Osteoblast (primary cell): ENCODE data around the gene SFXN2. TPM values are rescaled to one million over a fixed set of nuclear protein-coding genes. Genes with fewer than 3 reads are reported as not detected.
"Not testable (repeated sequence)": the region's sequence is repeated elsewhere in the genome, so short reads cannot be mapped to it uniquely, and the experiment has no call there.

Experiments used
- DNase-seq: peaks from one replicate; pipeline ENCODE4 v3.0.0; 2011; ENCODE audit warnings: low spot score, mixed read lengths; ENCODE audit not compliant: insufficient read length; ENCODE audit errors: missing footprints
- H2AFZ ChIP-seq: 2 replicates; pipeline ENCODE4 v1.6.0; 2011; ENCODE audit warnings: mild to moderate bottlenecking, low read length
- H3K27ac ChIP-seq: 2 replicates; pipeline ENCODE4 v1.5.1; 2011; ENCODE audit warnings: mild to moderate bottlenecking, low read depth, low read length, moderate library complexity
- H3K27me3 ChIP-seq: 2 replicates; pipeline ENCODE4 v1.6.0; 2012; ENCODE audit warnings: mild to moderate bottlenecking, control low read depth, inconsistent platforms, low read length, moderate library complexity; ENCODE audit not compliant: insufficient read depth
- H3K36me3 ChIP-seq: 2 replicates; pipeline ENCODE4 v1.5.1; 2011; ENCODE audit warnings: mild to moderate bottlenecking, low read length, control low read depth, moderate library complexity; ENCODE audit not compliant: insufficient read depth
- H3K4me1 ChIP-seq: 2 replicates; pipeline ENCODE4 v1.5.1; 2011; ENCODE audit warnings: mild to moderate bottlenecking, low read length, control low read depth, moderate library complexity; ENCODE audit not compliant: insufficient read depth
- H3K4me2 ChIP-seq: 2 replicates; pipeline ENCODE4 v1.6.0; 2011; ENCODE audit warnings: mild to moderate bottlenecking, low read length; ENCODE audit not compliant: insufficient read depth
- H3K4me3 ChIP-seq: fragments of 200-600 bp; sonication (generic); 3 replicates; pipeline ENCODE4 v1.5.1; 2012; ENCODE audit warnings: mild to moderate bottlenecking, low read length, inconsistent platforms; ENCODE audit not compliant: insufficient read depth
- H3K79me2 ChIP-seq: 2 replicates; pipeline ENCODE4 v1.6.0; 2012; ENCODE audit warnings: mild to moderate bottlenecking, low read length, control low read depth, inconsistent platforms; ENCODE audit not compliant: insufficient read depth
- H3K9me3 ChIP-seq: 2 replicates; pipeline ENCODE4 v1.5.1; 2011; ENCODE audit warnings: low read depth, low read length, control low read depth
- H4K20me1 ChIP-seq: 2 replicates; pipeline ENCODE4 v1.6.0; 2012; ENCODE audit warnings: mild to moderate bottlenecking, low read length, control low read depth; ENCODE audit not compliant: insufficient read depth
- total RNA-seq: library from RNA; depleted of rRNA; stranded (reverse); fragments of >200 nt; gene quantifications from 2 replicates; pipeline ENCODE4 v1.2.3, GENCODE V29; 2012
- TF ChIP-seq, protein P1 (sequence below): IDR thresholded peaks from 2 replicates; pipeline ENCODE4 v1.5.1; 2011; ENCODE audit warnings: mild to moderate bottlenecking, low read depth, low read length, moderate library complexity; ENCODE audit errors: extremely low read depth

The SFXN2 gene
- total RNA-seq, 1 donor, result 3.6 TPM

GRCh38 chr10:102682416-102682815 lies 32.0 kb upstream of the SFXN2 start:
- peaks cover 13% of the 10 kb centered on the region for H3K36me3 ChIP-seq
- no peak overlapping the region for H3K4me3 ChIP-seq
- H3K79me2 ChIP-seq, result no peaks in the 10 kb centered on the region
- no peak for DNase-seq
- no peak overlapping the region for H2AFZ ChIP-seq
- H3K4me2 ChIP-seq, result no peak overlapping the region
- H3K9me3 ChIP-seq, result no peaks in the 10 kb centered on the region
- TF ChIP-seq, protein P1, sequence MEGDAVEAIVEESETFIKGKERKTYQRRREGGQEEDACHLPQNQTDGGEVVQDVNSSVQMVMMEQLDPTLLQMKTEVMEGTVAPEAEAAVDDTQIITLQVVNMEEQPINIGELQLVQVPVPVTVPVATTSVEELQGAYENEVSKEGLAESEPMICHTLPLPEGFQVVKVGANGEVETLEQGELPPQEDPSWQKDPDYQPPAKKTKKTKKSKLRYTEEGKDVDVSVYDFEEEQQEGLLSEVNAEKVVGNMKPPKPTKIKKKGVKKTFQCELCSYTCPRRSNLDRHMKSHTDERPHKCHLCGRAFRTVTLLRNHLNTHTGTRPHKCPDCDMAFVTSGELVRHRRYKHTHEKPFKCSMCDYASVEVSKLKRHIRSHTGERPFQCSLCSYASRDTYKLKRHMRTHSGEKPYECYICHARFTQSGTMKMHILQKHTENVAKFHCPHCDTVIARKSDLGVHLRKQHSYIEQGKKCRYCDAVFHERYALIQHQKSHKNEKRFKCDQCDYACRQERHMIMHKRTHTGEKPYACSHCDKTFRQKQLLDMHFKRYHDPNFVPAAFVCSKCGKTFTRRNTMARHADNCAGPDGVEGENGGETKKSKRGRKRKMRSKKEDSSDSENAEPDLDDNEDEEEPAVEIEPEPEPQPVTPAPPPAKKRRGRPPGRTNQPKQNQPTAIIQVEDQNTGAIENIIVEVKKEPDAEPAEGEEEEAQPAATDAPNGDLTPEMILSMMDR, result no peak
- no peaks in the 10 kb centered on the region for H3K27me3 ChIP-seq
- H3K27ac ChIP-seq, result no peak overlapping the region
- peaks cover 6% of the 10 kb centered on the region for H3K4me1 ChIP-seq
- no peaks in the 10 kb centered on the region for H4K20me1 ChIP-seq

DNA sequence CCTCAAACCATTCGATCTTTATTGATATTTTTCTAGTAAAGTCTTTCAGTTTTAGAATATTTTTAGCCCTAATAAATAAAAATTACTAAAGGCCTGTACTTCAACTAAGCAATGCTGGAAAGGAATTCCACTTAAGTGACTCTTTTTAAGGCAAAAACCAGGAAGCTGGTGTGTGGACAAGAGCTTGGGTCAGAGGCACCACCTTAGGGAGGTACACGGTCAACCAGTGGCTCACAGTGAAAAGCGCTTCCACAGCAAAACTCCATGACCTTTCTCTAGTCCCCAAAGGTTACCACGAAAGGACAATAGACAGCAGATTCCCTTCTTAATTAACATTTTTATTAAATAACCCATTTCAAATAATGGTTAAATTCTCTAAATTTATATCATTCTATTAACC lies 31.5 kb upstream of the SFXN2 start:
- Histone ChIP-seq H3K4me3 (no peak overlapping the region), H3K36me3 (peaks cover 13% of the 10 kb centered on the region), H3K27me3 (no peaks in the 10 kb centered on the region), H3K4me1 (peaks cover 3% of the 10 kb centered on the region), H3K79me2 (no peaks in the 10 kb centered on the region), H2AFZ (no peak overlapping the region), H3K27ac (no peak overlapping the region), H3K9me3 (no peaks in the 10 kb centered on the region), H3K4me2 (no peak overlapping the region), H4K20me1 (no peaks in the 10 kb centered on the region)
- DNase-seq, result peak; percentile 10
- TF ChIP-seq, protein P1, result no peak

- Histone ChIP-seq H3K9me3 (no peaks in the 10 kb centered on the region), H3K27me3 (no peaks in the 10 kb centered on the region), H2AFZ (no peak overlapping the region), H3K36me3 (peaks cover 13% of the 10 kb centered on the region), H4K20me1 (no peaks in the 10 kb centered on the region), H3K4me3 (no peak overlapping the region), H3K27ac (no peak overlapping the region), H3K79me2 (no peaks in the 10 kb centered on the region), H3K4me2 (no peak overlapping the region), H3K4me1 (peaks cover 3% of the 10 kb centered on the region)
- no peak for DNase-seq
- TF ChIP-seq, protein P1, result no peak
Measured at GRCh38 chr10:102683736-102684135, 30.7 kb upstream of the SFXN2 start.

- Histone ChIP-seq H2AFZ (no peak overlapping the region), H3K27ac (no peak overlapping the region), H3K4me1 (peaks cover 3% of the 10 kb centered on the region), H3K27me3 (no peaks in the 10 kb centered on the region), H3K9me3 (no peaks in the 10 kb centered on the region), H3K4me3 (no peak overlapping the region), H4K20me1 (no peaks in the 10 kb centered on the region), H3K79me2 (no peaks in the 10 kb centered on the region), H3K4me2 (no peak overlapping the region), H3K36me3 (peaks cover 2% of the 10 kb centered on the region)
- no peak for DNase-seq
- TF ChIP-seq, protein P1, result no peak
Measured at GRCh38 chr10:102691285-102692066, 23.0 kb upstream of the SFXN2 start.

- not testable (repeated sequence) for H3K4me2 ChIP-seq, H3K4me1 ChIP-seq, H4K20me1 ChIP-seq, H3K9me3 ChIP-seq, H2AFZ ChIP-seq, H3K27ac ChIP-seq, H3K27me3 ChIP-seq, H3K4me3 ChIP-seq, DNase-seq, H3K79me2 ChIP-seq
- H3K36me3 ChIP-seq, result peaks cover 30% of the 10 kb centered on the region
Measured at GRCh38 chr10:102695401-102695800, 19.0 kb upstream of the SFXN2 start.
